Measurements from ENCODE around the gene MMRN2.

Gene MMRN2

GRCh38 chr10:86888585-86889381 is 68.6 kb downstream of the MMRN2 start:
- DNase-seq (ENCODE audit: low spot score) = peak; percentile 62
